Dedifferentiated amniotic fluid mesenchymal stem cell (primary cell): ENCODE results near the gene LRRC58.
"Not testable (repeated sequence)": the region's sequence is repeated elsewhere in the genome, so short reads cannot be mapped to it uniquely, and the experiment has no call there.

Source experiments
- DNase-seq: peaks from one replicate; pipeline ENCODE4 v3.0.0-alpha.2; 2016; ENCODE audit errors: extremely low spot score

LRRC58 gene

DNA sequence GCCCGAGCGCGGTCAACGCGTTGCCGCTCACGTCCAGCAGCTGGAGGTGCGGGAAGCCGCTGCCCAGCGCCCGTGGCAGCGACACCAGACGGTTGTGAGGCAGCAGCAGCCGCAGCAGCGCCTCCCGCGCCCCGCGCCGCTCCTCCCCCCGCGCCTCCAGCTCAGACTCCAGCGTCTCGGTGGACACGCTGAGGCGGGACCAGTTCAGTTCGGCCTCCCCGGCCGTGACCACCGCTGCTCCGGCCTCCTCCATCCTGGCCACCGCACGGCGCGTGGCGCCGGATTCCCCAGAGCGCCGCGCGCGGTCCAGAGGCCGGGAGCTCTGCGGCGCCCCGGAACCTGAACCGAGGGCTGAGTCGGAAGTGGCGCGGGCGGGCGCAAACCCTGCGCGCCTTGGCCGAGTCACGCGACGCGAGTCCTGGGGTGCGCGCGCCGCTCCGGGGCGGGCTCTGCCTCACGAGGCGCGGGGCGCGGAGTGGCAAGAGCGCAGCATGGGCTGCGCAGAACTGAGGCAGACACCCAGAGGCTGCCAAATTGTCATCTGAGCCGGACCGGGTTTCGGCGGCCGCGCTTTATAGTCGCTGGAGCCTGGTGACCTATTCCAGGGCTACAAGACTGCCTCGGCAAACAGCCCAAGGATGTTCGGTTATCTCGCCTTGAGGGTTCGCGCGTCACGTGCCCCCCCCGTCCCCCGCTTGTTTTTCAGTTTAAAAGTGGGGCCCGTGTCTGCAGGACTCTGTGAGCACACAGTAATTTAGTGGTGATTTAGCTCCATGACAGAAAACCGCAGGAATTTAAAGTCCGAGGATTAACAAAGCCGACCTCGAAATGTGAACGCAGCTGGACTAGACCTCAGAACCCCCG lies at the start of gene LRRC58:
Gene LRRC58, minus strand, starts transcription at position 364 of the 864 bp plus-strand sequence. Its CDS starts 111 bp downstream, at position 253.
- peak; percentile 91 for DNase-seq

DNA sequence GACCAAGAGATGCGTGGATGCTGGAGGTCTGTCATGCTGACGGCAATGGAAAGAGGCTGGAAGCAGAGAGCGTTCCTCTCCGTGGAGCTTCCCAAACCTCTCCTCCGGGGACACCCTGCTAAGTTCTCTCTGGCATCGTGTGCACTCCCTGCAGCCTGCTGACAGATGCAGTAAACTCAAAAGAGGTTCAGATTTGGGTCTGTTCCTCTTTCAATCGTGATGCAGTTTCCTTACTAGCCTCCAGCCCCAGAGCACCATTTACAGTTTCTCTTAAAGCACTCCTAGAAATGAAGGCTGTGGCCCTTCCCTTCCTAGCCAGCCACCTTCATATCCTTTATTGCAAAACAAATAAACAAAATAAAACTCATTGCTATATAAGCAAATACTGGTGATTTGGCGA lies 47.3 kb upstream of the LRRC58 start:
- DNase-seq = no peak

DNA sequence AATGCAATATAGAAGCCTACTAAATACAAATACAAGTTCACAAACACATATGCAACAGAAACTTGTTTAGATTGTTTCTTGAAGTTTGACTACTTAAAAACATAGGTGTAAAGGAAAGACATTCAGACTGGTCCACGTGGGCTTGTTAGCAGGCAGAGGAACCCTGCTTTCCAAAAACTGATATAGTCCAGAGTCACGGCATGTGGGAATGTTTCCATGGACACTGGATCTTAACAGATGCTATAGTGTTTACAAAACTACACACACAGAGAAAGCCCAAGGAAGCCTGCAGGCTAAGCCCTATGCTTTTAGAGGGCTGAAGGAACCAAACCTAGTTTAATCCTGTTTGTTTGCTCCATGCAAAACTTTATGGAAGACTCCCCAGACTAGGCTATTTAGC lies 45.2 kb upstream of the LRRC58 start:
- DNase-seq = no peak

DNA sequence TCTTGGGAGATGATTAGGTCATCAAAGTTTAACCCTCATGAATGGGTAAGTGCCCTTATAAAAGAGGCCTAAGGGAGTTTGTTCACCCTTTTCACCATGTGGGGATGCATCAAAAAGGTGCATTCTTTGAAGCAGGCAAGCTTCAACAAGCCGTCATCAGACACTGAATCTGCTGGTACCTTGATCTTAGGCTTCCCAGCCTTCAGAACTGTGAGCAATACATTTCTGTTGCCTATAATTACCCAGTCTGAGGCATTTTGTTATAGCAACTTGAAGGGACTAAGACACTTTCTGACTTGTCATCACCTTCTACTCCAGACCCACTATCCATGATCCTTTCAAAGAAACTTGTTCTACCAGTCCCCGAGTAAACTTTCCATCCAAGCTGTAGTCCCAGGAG lies 44.6 kb upstream of the LRRC58 start:
- no peak for DNase-seq

DNA sequence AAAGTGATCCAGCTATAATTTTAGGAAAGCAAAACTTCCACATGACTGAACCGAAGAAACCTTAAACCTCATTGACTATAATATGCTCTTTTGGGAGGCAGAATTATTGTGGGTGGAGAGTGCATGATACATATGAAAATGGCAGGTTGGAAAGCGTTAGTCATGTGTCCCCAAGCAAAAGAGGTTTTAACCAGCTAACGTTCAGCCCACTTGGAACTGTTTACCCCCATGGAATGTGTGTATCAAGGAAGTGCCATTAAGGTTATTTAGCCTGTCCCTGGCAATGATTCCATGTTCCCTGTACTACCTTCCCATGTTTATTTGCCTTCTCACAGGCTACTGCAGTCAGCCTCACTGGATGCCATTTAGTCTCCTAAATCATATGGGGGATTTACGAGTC lies 44.1 kb upstream of the LRRC58 start:
- DNase-seq = no peak

DNA sequence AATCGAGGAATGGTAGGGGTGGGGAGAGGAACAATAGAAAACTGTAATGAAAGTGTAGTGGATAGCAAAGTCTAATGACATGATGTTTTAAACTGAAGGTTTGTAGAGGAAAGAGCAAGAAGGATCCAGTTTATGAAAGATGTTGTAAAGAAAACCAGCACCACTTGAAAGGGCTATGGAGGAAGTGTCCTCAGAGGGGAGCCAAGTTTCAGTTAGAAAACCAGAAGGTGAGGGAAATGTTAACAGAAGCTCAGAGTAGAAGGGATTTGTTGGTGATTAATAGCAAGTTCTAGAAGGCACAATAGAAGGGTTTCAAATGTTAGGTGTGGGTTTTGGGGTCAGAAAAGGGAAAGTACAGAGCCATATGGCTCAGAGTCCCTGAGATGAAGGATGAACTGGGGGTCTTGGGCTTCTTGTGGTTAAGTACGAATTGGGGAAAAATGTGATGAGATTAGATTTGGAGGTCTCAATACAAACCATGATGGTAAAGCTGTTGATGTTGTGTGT lies 33.8 kb upstream of the LRRC58 start:
- DNase-seq = no peak

DNA sequence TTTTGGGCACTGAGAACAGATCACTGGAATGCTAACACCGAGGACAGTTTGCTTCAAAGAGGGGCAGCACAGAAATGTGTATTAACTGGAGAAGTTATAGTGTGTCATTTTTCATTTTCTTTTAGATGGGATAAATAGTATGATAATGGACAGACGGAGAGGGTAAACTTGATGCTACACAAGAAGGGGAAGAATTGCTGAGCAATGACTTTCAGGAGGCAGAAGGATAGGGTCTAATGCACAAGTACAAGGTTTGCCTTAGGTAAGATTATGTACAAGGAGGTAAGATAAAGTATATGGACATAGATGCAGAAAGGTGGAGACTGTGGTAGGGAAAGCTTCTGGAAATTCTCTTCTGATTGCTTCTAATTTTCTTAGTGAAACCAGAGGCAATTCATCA lies 32.3 kb upstream of the LRRC58 start:
- no peak for DNase-seq

DNA sequence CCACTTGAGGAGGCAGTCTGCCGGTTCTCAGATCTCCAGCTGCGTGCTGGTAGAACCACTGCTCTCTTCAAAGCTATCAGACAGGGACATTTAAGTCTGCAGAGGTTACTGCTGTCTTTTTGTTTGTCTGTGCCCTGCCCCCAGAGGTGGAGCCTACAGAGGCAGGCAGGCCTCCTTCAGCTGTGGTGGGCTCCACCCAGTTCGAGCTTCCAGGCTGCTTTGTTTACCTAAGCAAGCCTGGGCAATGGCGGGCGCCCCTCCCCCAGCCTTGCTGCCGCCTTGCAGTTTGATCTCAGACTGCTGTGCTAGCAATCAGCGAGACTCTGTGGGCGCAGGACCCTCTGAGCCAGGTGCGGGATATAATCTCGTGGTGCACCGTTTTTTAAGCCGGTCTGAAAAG lies 28.8 kb upstream of the LRRC58 start:
- not testable (repeated sequence) for DNase-seq

DNA sequence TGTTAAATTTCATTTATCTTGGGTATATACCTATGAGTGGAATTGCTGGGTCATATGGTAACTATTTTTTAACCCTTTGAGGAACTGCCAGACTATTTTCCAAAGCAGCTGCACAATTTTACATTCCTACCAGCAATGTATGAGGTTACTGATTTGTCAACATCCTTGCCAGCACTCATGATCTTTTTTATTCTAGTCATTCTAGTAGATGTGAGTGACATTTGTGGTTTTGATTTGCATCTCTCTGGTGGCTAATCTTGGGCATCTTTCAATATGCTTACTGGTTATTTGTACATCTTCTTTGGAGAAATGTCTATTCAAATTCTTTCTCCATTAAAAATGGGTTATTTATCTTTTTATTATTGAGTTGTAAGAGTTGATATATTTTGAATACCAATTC lies 21.3 kb upstream of the LRRC58 start:
- DNase-seq = no peak

DNA sequence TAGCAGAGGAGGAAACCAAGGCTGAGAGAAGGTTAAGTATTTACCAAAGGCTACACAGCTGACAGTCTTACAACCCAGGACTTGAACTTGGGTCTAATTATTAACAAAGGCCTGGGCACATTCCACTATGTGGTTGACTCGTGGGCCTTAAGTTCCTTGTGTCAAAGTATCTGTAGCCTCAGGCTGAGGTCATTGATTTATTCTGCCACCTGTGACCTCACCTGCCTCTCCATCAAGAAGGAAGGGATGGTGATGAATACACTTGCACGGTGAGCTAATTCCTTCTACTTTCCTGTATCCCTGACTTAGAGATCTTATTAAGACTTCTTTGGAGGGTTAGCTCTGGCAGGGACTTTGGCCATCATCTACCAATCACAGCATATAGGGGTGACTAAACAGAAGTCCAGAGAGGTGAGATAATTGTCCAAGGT lies 19.9 kb upstream of the LRRC58 start:
- DNase-seq = no peak

DNA sequence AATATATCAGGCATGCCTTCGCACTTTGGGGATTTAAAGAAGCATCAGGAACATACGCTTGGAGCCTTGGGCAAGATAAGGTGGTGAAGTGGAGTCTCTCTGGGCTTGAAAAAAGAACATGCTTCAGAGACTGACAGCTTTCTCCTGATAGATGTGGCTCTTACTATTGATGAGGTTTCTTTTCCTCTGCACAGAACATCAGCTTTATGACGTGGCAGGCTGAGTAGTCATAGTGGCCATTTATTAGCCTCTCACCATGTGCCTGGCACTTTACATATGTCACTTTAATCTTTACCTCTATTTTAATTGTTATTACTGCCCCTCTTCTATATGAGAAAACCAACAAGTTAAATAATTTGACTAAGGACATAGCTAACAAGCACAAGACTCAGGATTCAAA lies 19.0 kb upstream of the LRRC58 start:
- DNase-seq = no peak

DNA sequence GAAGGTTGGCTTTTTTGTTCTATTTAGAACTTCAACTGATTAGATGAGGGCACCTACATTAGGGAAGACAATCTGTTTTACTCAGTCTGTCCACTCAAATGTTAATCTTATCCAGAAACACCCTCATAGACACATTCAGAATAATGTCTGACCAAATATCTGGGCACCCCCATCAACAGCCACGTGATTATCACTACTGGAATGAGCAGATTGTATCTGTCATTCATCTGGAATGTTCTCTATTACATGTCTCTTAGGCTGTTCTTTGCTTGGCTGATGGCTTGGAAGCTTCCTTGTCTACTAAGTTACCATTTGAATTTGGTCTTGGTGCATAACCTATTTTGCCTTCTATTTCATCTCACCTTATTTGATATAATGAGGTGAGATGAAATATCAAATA lies 15.7 kb upstream of the LRRC58 start:
- peak; percentile 33 for DNase-seq

DNA sequence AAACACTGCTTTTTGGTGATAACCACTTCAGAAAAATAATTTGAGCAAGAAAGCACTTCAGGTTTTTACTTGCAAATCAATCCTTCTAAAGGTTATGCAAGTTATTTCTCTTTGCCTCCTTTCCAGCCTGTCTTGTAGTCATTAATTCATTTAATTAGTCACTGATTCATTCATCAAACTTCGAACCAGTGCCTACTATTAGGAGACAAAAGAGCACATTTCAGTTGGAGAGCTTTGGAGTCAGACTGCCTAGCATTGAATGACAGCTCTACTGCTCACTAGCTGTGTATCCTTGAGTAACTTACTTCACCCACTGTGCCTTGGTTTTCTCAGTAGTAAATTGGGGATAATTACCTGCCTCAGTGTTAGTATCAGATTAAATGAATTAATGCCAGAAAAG lies 14.9 kb upstream of the LRRC58 start:
- DNase-seq = no peak

DNA sequence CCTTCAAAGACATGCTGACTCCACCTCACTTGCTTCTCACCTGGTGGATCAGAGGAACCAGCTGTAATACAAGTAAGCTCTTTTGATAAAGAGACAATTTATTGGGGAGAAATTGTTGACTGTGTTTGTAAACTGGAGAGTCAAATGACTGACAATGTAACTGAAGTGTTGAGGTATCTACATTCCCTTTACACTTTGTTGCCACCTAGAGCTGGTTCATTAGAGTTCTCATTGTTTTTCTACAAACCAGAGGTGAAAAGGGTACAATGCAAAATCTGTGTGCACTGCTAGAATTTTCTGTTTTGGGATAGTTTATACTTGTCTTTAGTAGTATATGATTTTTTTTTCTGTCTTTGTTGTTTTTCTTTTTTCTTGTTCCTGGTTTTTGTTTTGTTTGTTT lies 8.7 kb upstream of the LRRC58 start:
- no peak for DNase-seq

DNA sequence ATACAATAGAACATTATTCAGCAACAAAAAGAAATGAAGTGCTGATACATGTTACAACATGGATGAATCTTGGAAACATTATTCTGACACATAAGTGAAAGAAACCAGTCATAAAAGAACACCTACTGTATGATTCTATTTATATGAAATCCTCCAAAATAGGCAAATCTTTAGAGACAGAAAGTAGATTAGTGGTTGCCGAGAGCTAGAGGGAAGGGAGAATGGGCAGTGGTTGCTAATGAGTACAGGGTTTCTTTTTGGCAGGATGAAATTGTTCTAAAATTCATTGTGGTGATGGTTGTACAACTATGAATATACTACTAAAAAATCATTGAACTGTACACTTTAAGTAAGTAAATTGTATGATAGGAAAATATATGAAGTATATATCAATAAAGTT lies 6.3 kb upstream of the LRRC58 start:
- no peak for DNase-seq

DNA sequence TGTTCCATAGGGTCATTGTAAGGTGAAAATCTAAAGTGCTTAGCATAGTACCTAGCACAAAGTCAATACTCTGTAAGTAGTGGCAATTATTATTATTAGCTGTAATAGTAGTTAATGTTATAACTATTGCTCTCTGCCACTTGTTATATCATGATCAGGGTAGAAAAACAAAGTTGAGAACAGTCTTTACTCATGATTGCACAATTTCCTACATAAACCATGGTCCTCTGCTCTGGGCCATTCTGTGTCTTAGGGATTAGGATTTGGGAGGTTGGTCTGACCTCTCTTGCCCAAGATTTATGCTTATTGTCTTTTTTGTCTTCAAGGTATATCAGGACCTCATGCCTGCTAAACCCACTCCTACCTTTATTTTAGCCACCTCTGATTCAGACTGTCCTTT lies 4.3 kb upstream of the LRRC58 start:
- no peak for DNase-seq

DNA sequence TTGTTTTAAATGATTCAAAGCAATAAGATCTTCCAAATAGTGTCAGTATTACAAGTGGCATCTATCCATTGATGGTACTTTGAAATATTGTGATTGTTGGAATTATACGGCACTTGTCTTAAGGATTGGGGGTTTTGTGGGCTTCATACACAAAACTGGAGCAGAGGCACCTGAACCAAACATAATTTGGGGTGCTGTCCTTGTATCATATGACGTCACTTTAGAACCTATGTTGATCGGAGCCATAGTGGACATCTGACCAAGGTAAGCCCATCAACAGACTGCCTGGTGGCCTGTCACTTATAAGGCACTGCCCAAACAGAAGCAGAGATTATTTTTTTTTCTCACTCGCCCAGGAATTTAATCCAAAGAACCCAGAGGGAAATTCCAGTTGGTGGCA lies 2.9 kb upstream of the LRRC58 start:
- no peak for DNase-seq

DNA sequence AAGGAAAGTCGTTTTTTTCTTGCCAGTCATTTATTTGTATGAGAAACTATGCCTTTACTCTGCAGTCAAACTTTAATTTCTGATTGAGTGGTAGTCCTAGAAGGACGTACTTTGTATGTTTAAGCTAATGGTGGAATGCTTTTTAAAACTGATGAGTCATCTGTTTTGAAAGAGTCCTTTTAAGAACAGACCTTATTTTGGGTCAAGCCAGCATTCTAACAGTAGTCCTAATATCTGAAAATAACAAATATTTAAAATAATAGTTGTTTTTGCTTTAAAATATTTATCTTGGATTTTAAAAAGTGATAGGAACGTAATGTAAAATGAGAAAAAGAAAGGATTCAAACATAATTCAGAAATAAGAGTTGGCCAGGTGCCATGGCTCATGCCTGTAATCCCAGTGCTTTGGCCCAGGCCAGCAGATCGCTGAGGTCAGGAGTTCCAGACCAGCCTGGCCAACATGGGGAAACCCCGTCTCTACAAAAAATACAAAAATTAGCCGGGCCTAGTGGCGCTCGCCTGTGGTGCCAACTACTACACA lies 1.3 kb upstream of the LRRC58 start:
- DNase-seq = peak; percentile 66

DNA sequence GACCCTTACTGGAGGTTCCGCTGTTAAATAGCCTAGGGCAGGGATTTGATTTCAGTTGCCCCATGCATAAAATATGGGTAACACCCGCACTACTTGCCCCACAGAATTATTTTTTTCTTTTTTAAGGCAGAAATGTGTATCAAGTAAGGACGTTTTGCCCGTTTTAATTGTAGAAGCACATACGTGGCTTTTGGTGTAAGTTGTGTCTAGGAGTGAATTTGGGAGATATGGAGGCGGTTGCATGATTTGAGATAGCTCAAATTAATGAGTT lies 636 bp upstream of the LRRC58 start:
- DNase-seq = no peak

DNA sequence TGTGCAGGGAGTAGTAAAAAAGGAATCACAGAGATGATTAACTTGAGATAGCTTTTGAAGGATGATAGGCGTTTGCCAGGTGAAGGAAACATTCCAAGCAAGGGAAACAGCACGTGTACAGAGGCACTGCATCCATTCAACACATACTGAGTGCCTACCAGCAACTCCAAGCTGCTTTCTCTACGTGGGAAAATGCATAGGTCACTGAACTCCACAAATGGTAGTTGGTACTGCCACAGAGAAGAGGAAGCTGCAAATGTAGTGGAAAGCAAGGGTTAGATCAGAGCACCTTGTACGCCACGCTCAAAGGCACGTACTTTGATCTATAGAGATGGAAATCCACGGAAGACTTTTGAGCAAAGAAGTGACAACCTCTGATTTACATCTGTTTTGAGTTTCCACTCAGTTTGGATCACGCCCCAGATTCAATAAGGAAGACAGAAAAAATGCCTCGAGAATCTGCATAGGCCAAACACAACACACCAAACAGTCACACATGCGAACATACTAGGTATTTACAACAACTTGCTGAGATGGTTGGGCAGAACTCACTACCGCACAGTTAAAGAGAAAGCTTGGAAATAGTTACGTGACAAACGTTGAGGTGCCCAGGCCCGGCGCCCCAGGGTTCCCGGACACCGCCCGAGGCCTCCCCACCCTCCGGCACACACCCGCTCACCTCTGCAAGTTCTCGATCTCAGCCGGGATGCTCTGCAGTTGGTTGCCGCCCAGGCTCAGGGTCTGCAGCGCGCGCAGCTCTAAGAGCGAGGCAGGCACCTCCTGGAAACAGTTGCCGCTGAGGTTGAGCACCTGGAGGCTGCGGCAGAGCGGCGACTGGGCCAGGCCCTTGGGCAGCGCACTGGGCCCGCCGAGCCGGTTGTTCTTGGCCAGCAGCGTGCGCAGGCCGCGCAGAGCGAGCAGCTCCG lies 826 bp downstream of the LRRC58 start:
- DNase-seq = peak; percentile 34

DNA sequence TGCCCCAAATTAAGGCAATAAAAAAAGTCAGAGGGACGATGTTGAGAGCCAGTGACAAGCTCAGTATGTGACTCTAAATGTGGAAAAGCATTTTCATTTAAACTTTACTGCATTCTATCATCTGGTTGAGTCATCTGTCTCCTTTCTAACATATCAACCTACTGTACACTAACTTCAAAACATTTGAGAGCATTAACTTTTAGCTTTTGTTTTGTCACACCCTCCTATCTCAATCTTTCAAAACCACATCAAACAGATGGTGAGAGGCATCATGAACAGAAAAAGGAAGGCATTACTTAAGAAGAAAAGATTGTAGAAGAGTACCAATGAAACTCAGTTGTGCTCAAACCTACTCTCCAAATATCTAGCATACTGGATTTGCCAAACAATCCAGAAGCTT lies 4.8 kb downstream of the LRRC58 start:
- DNase-seq = no peak

DNA sequence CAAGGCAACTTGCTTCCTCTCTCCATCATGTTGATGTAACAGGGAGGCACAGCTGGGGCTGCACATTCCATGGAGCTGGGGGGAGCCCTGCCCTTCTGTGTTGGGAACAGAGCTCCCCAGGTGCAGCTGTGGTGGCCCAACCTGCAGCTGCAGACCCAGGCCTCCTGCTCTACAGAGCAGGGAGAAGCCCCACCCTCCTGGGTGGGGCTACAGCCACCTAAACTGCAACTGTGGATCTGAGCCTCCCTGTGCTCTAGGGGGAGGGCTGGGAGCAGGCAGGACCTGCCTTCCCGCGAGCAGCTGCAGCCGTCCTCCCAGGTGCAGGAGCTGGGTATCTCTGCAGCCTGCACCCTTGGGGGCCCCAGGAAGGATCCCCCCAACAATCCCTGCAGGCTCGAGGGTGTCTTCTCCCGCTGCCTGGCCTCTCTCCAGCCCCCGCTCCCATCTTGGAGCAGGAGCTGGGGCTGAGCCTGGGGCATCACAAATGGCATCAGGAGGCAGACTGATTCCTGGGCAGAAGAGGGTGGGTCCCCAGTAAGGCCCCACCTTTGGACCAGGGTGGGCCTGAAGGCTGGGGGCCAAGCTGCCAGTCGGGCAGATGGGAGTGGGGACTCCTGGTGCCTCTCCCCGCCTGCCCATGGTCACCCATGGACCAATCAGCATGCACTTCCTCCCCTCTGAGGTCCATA lies 7.4 kb downstream of the LRRC58 start:
- DNase-seq = no peak
